Neutrophil (primary cell): ENCODE data around the gene LIMS1.

Experiments
- H3K27ac ChIP-seq: fragments of 200-600 bp; sonication (generic); 2 replicates; pipeline ENCODE4 v1.5.1; 2016; ENCODE audit warnings: mild to moderate bottlenecking, moderate library complexity
- H3K27me3 ChIP-seq: fragments of 200-600 bp; sonication (generic); 2 replicates; pipeline ENCODE4 v1.6.0; 2016; ENCODE audit warnings: mild to moderate bottlenecking
- H3K36me3 ChIP-seq: fragments of 200-600 bp; sonication (generic); 2 replicates; pipeline ENCODE4 v1.5.1; 2017
- H3K4me1 ChIP-seq, 2 experiments: fragments of 200-600 bp in 1 of 2; sonication (generic) in 1 of 2; 1 replicate in 1 of 2; 2 replicates in 1 of 2; pipeline versions ENCODE4 v1.5.1 to v1.6.1; 2013 to 2016; ENCODE audit warnings: low read depth in 1 of 2, low read length in 1 of 2, mild to moderate bottlenecking in 1 of 2, moderate library complexity in 1 of 2; ENCODE audit not compliant: control insufficient read depth in 1 of 2, insufficient read depth in 1 of 2
- H3K4me3 ChIP-seq, 2 experiments: fragments of 200-600 bp in 1 of 2; sonication (generic) in 1 of 2; 1 replicate in 1 of 2; 2 replicates in 1 of 2; pipeline ENCODE4 v1.5.1; 2013 to 2016; ENCODE audit warnings: low read depth in 1 of 2, low read length in 1 of 2, mild to moderate bottlenecking in 1 of 2, moderate library complexity in 1 of 2
- H3K9me3 ChIP-seq: fragments of 200-600 bp; sonication (generic); 2 replicates; pipeline ENCODE4 v1.5.1; 2016
- CTCF ChIP-seq: fragments of 200-600 bp; sonication (generic); IDR thresholded peaks from 2 replicates; pipeline ENCODE4 v1.5.1; 2016; ENCODE audit warnings: antibody characterized with exemption

The LIMS1 gene

GRCh38 chr2:108560241-108560811, 26.1 kb downstream of the LIMS1 start:
- TF ChIP-seq CTCF = no peak
- no peaks in the 10 kb centered on the region for H3K9me3 ChIP-seq
- no peaks in the 10 kb centered on the region for H3K36me3 ChIP-seq
- no peak overlapping the region for H3K27ac ChIP-seq
- H3K27me3 ChIP-seq = no peaks in the 10 kb centered on the region
- no peak overlapping the region for H3K4me3 ChIP-seq
- no peaks in the 10 kb centered on the region for H3K4me1 ChIP-seq

- Histone ChIP-seq H3K36me3 (no peaks in the 10 kb centered on the region), H3K4me3 (no peak overlapping the region), H3K27ac (no peak overlapping the region), H3K9me3 (no peaks in the 10 kb centered on the region), H3K4me1 (no peaks in the 10 kb centered on the region), H3K27me3 (no peaks in the 10 kb centered on the region)
- no peak for TF ChIP-seq CTCF
Measured at GRCh38 chr2:108560895-108561530, 26.7 kb downstream of the LIMS1 start.

GRCh38 chr2:108562274-108562673, 28.0 kb downstream of the LIMS1 start:
- TF ChIP-seq CTCF = no peak
- Histone ChIP-seq H3K27me3 (no peaks in the 10 kb centered on the region), H3K36me3 (no peaks in the 10 kb centered on the region), H3K4me3 (no peak overlapping the region), H3K4me1 (no peaks in the 10 kb centered on the region), H3K9me3 (no peaks in the 10 kb centered on the region), H3K27ac (no peak overlapping the region)

- Histone ChIP-seq H3K4me1 (no peaks in the 10 kb centered on the region), H3K27ac (no peak overlapping the region)
- no peak for TF ChIP-seq CTCF
Measured at GRCh38 chr2:108564510-108564909, 30.2 kb downstream of the LIMS1 start.

GRCh38 chr2:108565778-108566375, 31.6 kb downstream of the LIMS1 start:
- Histone ChIP-seq H3K27ac (no peak overlapping the region), H3K4me3 (no peak overlapping the region), H3K4me1 (no peaks in the 10 kb centered on the region), H3K9me3 (no peaks in the 10 kb centered on the region), H3K27me3 (no peaks in the 10 kb centered on the region), H3K36me3 (no peaks in the 10 kb centered on the region)
- no peak for TF ChIP-seq CTCF

More at GRCh38 chr2:108564510-108564909, 30.2 kb downstream of the LIMS1 start:
- H3K36me3 ChIP-seq = no peaks in the 10 kb centered on the region
- no peaks in the 10 kb centered on the region for H3K9me3 ChIP-seq
- H3K27me3 ChIP-seq = no peaks in the 10 kb centered on the region
- H3K4me3 ChIP-seq = no peak overlapping the region
